Adrenal gland (tissue), 12 donors: ENCODE measurements around the gene BTN1A1. TPM values are rescaled to one million over a fixed set of nuclear protein-coding genes. Genes with fewer than 3 reads are reported as not detected.
A peak's percentile ranks its signal among the peaks of the same experiment; 100 is the strongest.

Experiments used
- DNase-seq, 7 donors: peaks; one replicate each; pipeline ENCODE4 v3.0.0-alpha.2; 2019 to 2020
- H3K27ac ChIP-seq, 5 donors: fragments of 200-600 bp; sonication (generic) in 4 of 5; 1 replicate in 3 of 5; 2 replicates in 2 of 5; pipeline versions ENCODE4 v1.5.1 to v1.8.0; 2016 to 2020; ENCODE audit warnings: mild to moderate bottlenecking in 1 of 5
- H3K27me3 ChIP-seq: fragments of 200-600 bp; 2 replicates; pipeline ENCODE4 v1.8.0; 2021
- H3K36me3 ChIP-seq, 2 donors: fragments of 200-600 bp; replicated peaks in 1 of 2; 1 replicate in 1 of 2; 2 replicates in 1 of 2; pipeline versions ENCODE4 v1.5.1 to v1.8.0; 2018 to 2022
- H3K4me1 ChIP-seq, 2 donors: fragments of 200-600 bp; replicated peaks in 1 of 2; 1 replicate in 1 of 2; 2 replicates in 1 of 2; pipeline versions ENCODE4 v1.5.1 to v1.8.0; 2018 to 2021
- H3K4me3 ChIP-seq, 4 donors: fragments of 200-600 bp; sonication (generic) in 3 of 4; one replicate each; pipeline ENCODE4 v1.5.1; 2016 to 2018
- H3K9me3 ChIP-seq, 3 donors: fragments of 200-600 bp; sonication (generic) in 1 of 3; replicated peaks in 1 of 3; 1 replicate in 2 of 3; 2 replicates in 1 of 3; pipeline versions ENCODE4 v1.5.1 to v1.8.0; 2016 to 2021
- POLR2A ChIP-seq, 2 donors: fragments of 450-650 bp; IDR thresholded peaks; one replicate each; pipeline ENCODE4 v1.6.1; 2017; ENCODE audit warnings: antibody characterized with exemption in 2 of 2, mild to moderate bottlenecking in 2 of 2, moderate library complexity in 1 of 2
- WGBS, 4 donors: extraction: QIAGEN DNeasy Blood & Tissue Kit in 2 of 4; methylation state at CpG; one replicate each; pipeline versions ENCODE4 v1.1.5 to v1.1.7; 2013 to 2017; 5-methylcytosine and 5-hydroxymethylcytosine counted together
- intact Hi-C, 2 donors: fragments of 100-400 bp; cut with DNase I; formaldehyde crosslinking; loops; one replicate each; pipeline versions ENCODE4 v1.14.1 to v1.15.0; 2022 to 2023
- polyA plus RNA-seq, 3 donors: library from polyadenylated mRNA; stranded (reverse); fragments of 200-250 nt in 2 of 3; fragments of 350-450 nt in 1 of 3; fragmentation: Illumina TruSeq in 1 of 3; extraction: RNeasy Lipid Tissue Mini Kit (QIAGEN cat#74804) in 1 of 3; gene quantifications; one replicate each; pipeline ENCODE4 v1.2.3, GENCODE V29; 2013 to 2014
- total RNA-seq, 9 donors: library from RNA; depleted of rRNA in 4 of 9; stranded (reverse); fragments of >200 nt in 4 of 9; fragments of 120-200 nt in 1 of 9; fragmentation: NEBNext Ultra II Directional in 1 of 9; extraction: Animal tissue kit (Norgen Biotek cat#: 25700) in 1 of 9; gene quantifications; one replicate each; pipeline versions ENCODE4 v1.1.0 to v1.2.4, GENCODE V29; 2013 to 2023
- TF ChIP-seq, protein P1 (sequence below), 6 experiments: fragments of 450-650 bp in 4 of 6; fragments of 200-600 bp in 2 of 6; sonication (generic) in 1 of 6; IDR thresholded peaks; 1 replicate in 5 of 6; 2 replicates in 1 of 6; pipeline versions ENCODE4 v1.5.1 to v1.8.0; 2016 to 2021; ENCODE audit warnings: antibody characterized with exemption in 6 of 6, mild to moderate bottlenecking in 2 of 6, moderate library complexity in 1 of 6
- donor health status: healthy with polysubstance abuse.
- donor health status: Bipolar disorder and iron deficiency.
- donor health status: DM: yes; HTN: yes; CAD: no.
- donor health status: DM: no; HTN: no; CAD: no.
- donor health status: DM: no; HTN: no; CAD: no.
- donor health status: DM: yes; HTN: yes; CAD: no.

Gene BTN1A1
- total and polyA plus RNA-seq, 12 donors: 0.28 TPM; not detected in 11

DNA sequence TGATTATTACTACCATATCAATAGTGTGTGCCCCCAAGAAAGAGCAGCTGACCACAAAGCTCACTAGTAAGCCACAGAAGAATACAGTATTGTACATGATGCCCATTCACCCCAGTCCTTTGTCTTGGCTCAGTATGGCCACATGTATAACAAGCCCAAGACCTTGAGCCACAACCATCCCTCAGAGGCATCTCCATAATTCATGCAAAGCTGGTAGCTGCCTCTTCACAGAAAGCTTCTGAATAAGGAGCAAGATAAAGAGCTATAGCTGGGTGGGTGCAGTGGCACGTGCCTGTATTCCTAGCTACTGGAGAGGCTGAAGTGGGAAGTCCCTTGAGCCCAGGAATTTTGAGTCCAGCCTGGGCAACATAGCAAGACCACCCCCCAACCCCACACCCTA, 4.8 kb upstream of the BTN1A1 start:
- intact Hi-C loops: no loop called here
- no peak for DNase-seq
- 55 to 79% (median 60%) methylated on average over 1 of the region's 1 CpG; no CpG with 5 or more reads in 1 of the 4 donors for WGBS, 4 donors
- H3K36me3 ChIP-seq: no peaks in the 10 kb centered on the region
- no peak overlapping the region for H3K4me3 ChIP-seq
- TF ChIP-seq, protein P1, sequence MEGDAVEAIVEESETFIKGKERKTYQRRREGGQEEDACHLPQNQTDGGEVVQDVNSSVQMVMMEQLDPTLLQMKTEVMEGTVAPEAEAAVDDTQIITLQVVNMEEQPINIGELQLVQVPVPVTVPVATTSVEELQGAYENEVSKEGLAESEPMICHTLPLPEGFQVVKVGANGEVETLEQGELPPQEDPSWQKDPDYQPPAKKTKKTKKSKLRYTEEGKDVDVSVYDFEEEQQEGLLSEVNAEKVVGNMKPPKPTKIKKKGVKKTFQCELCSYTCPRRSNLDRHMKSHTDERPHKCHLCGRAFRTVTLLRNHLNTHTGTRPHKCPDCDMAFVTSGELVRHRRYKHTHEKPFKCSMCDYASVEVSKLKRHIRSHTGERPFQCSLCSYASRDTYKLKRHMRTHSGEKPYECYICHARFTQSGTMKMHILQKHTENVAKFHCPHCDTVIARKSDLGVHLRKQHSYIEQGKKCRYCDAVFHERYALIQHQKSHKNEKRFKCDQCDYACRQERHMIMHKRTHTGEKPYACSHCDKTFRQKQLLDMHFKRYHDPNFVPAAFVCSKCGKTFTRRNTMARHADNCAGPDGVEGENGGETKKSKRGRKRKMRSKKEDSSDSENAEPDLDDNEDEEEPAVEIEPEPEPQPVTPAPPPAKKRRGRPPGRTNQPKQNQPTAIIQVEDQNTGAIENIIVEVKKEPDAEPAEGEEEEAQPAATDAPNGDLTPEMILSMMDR (IDR thresholded peaks at IDR 0.05): no peak
- no peak for TF ChIP-seq POLR2A (IDR thresholded peaks at IDR 0.05)
- H3K4me1 ChIP-seq: no peaks in the 10 kb centered on the region
- H3K27me3 ChIP-seq: no peaks in the 10 kb centered on the region
- no peak overlapping the region for H3K27ac ChIP-seq
- no peaks in the 10 kb centered on the region for H3K9me3 ChIP-seq

DNA sequence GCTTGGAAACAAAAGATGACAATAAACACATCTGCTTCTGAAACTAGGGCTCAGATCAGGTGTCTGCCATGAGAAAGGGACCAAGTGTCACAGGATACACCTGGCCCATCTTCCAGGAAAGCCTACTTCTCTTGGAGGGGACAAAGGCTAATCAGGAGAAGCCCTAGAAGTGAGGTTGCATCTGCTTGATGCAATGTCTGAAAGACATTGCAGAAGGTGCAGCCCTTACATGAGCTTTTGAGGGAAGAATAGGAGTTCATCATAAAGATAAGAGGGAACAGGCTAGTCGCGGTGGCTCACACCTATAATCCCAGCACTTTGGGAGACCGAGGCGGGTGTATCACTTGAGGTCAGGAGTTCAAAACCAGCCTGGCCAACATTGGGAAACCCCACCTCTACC, 2.5 kb upstream of the BTN1A1 start:
- intact Hi-C loops: no loop called here
- TF ChIP-seq, protein P1 (IDR thresholded peaks at IDR 0.05): no peak
- TF ChIP-seq POLR2A (IDR thresholded peaks at IDR 0.05): no peak
- 69 to 95% (median 82%) methylated on average over 4 of the region's 4 CpGs for WGBS, 4 donors

DNA sequence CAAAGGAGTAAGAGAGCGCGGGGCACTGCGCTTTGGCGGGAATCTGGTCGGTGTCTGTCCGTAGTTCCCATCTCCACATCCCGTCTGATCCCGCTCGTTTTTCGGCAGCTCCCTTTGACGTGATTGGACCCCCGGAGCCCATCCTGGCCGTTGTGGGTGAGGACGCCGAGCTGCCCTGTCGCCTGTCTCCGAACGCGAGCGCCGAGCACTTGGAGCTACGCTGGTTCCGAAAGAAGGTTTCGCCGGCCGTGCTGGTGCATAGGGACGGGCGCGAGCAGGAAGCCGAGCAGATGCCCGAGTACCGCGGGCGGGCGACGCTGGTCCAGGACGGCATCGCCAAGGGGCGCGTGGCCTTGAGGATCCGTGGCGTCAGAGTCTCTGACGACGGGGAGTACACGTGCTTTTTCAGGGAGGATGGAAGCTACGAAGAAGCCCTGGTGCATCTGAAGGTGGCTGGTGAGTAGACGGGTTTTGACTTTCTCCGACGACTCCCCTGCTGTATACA, 1.4 kb downstream of the BTN1A1 start:
- 8 to 22% (median 8%) methylated on average over 4 to 49 of the region's 49 CpGs for WGBS, 4 donors
- TF ChIP-seq POLR2A (IDR thresholded peaks at IDR 0.05): no peak
- TF ChIP-seq, protein P1 (IDR thresholded peaks at IDR 0.05): no peak
- peaks cover 7 to 10% of the 10 kb centered on the region in 2 donors for H3K4me1 ChIP-seq
- intact Hi-C loops: no loop called here
- no peak overlapping the region for H3K27ac ChIP-seq
- H3K27me3 ChIP-seq: peaks cover 18% of the 10 kb centered on the region
- H3K36me3 ChIP-seq: no peaks in the 10 kb centered on the region
- peak; percentile 25 to 63 (median 47) for DNase-seq
- peak overlapping the region in 1 of 4 donors; percentile 40 for H3K4me3 ChIP-seq
- no peaks in the 10 kb centered on the region for H3K9me3 ChIP-seq

More for the DNA sequence above, 2.5 kb upstream of the BTN1A1 start:
- Histone ChIP-seq H3K27ac (no peak overlapping the region), H3K4me3 (no peak overlapping the region), H3K4me1 (peaks cover 7 to 10% of the 10 kb centered on the region in 2 donors), H3K9me3 (no peaks in the 10 kb centered on the region), H3K27me3 (peaks cover 11% of the 10 kb centered on the region), H3K36me3 (no peaks in the 10 kb centered on the region)
- DNase-seq: no peak

DNA sequence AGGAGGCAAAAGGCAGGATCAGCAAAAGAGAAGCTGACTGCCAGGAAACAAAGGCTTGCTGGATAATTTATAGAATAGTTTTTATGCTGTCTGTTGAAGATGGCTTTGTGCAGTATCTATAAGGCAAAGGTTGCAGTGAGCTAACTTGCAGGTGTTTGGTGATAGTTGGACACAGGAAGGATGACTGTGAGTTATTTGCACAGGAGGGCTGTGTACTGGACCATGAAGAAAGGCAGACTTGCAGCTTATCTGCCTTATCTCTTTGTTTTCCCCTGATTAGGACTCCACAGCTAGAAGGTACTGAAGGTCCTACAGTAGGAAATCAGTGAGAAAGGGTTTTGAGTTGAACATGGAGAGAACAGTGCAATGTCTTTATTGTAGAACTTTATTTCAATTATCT, 2.1 kb downstream of the BTN1A1 start:
- H3K4me1 ChIP-seq: peaks cover 7 to 10% of the 10 kb centered on the region in 2 donors
- H3K36me3 ChIP-seq: no peaks in the 10 kb centered on the region
- no peaks in the 10 kb centered on the region for H3K9me3 ChIP-seq
- peak overlapping the region in 1 of 4 donors; percentile 40 for H3K4me3 ChIP-seq
- intact Hi-C loops: no loop called here
- no peak for DNase-seq
- H3K27me3 ChIP-seq: peaks cover 18% of the 10 kb centered on the region
- no peak overlapping the region for H3K27ac ChIP-seq
- TF ChIP-seq, protein P1 (IDR thresholded peaks at IDR 0.05): no peak
- no peak for TF ChIP-seq POLR2A (IDR thresholded peaks at IDR 0.05)
